ENCODE results near the gene ELOF1.

DNA sequence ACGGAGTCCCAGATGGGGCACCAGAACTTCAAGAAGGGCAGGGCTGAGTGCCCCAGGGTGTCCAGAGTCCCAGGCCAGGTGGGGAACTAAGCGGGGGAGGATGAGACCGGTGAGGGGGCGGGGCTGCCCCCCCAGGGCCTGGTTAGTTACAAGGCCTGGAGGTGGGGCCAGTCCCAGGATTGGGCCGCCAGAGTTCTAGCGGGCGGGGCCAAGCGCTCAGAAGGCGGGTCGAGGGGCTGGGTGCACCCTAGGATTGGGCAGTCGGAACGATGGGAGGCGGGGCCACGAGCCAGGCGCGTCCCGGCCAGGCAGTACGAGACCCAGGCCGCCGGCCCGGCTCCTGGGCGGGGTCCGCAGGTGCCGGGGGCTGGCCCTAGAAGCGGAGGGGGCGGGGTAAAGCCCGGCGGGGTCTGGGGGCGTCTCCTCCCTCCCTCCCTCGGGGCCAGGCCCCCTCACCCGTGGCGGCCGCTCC lies 54.0 kb downstream of the ELOF1 start:
- TF ChIP-seq, protein P1, sequence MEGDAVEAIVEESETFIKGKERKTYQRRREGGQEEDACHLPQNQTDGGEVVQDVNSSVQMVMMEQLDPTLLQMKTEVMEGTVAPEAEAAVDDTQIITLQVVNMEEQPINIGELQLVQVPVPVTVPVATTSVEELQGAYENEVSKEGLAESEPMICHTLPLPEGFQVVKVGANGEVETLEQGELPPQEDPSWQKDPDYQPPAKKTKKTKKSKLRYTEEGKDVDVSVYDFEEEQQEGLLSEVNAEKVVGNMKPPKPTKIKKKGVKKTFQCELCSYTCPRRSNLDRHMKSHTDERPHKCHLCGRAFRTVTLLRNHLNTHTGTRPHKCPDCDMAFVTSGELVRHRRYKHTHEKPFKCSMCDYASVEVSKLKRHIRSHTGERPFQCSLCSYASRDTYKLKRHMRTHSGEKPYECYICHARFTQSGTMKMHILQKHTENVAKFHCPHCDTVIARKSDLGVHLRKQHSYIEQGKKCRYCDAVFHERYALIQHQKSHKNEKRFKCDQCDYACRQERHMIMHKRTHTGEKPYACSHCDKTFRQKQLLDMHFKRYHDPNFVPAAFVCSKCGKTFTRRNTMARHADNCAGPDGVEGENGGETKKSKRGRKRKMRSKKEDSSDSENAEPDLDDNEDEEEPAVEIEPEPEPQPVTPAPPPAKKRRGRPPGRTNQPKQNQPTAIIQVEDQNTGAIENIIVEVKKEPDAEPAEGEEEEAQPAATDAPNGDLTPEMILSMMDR (IDR thresholded peaks at IDR 0.05; ENCODE audit: poor library complexity) = no peak
- no peak for TF ChIP-seq EZH2phosphoT487 (IDR thresholded peaks at IDR 0.05; ENCODE audit: low read depth, severe bottlenecking, unreplicated experiment)

All from hepatocyte (in vitro differentiated cells).